Inferior parietal cortex (tissue), 1 donor: ENCODE measurements around the gene FHAD1.

Source experiments
- DNase-seq: peaks from one replicate; pipeline ENCODE4 v3.0.0-alpha.2; 2016; ENCODE audit errors: extremely low spot score

Gene FHAD1

DNA sequence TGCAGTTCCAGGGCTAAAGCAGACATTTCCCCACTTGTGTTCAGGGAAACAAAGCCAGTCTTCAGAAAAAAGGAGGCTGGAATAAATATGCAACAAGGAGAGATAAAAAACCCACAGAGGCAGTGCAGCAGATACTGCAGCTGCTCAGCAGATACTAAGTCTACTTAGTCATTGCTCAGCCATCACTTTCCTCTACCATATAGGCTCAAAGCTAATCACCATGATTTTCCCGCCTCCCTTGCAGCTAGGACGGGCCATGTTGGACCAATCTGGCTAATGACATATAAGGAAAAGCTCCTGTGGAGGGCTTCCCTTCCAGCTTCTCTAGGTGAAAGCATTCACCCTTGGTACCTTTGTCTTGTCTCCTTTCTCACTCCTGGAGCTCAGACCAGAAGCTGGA lies 152.7 kb downstream of the FHAD1 start:
- no peak for DNase-seq

DNA sequence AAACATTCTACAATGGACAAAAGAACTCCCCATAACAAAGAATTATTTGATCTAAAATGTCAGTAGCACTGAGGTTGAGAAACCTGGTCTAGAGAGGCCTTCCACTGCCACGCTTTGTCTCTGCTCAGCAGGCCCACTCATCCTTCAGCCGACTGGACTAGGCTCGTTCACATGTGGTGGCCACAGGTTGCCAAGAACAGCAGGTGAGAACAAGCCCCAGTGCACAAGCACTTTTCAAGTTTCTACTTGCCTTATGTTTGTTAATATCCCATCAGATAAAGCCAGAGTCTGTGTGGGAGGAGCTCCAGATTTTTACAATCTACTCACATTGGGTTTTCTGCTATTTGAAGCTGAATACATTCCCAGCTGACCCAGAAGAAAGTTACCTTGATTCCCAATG lies 153.6 kb downstream of the FHAD1 start:
- DNase-seq = no peak

DNA sequence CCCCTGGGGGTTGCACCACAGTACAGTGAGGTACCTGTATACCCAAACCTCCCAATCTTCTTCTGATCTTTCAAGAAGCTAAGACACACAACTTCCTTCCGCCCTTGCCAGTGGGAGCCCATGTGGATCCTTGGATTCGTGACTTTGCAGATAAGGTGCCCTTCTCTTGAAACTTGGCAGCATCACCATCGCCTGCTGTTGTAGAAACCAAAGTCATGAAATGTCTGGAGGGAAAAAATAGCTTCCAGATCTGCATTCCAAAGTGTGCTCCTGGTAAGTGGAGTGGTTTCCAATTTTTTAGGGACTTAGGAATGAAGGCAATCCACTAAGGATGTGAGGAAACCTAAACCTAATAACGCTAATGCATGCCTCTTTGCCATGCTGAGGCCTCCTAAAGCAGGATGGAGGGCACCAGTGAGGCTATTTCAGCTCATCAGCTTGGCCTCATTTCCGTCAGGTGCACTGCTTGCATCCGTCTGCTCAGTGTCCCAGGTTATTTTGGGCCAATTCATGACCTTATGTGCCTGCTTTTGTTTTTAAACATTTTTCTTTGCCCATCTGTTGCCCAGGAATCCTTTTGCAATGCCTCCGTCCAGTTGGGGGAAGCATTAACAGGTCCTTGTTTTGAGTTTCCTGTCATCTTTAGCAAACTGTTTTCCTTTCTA lies 154.5 kb downstream of the FHAD1 start:
- no peak for DNase-seq

DNA sequence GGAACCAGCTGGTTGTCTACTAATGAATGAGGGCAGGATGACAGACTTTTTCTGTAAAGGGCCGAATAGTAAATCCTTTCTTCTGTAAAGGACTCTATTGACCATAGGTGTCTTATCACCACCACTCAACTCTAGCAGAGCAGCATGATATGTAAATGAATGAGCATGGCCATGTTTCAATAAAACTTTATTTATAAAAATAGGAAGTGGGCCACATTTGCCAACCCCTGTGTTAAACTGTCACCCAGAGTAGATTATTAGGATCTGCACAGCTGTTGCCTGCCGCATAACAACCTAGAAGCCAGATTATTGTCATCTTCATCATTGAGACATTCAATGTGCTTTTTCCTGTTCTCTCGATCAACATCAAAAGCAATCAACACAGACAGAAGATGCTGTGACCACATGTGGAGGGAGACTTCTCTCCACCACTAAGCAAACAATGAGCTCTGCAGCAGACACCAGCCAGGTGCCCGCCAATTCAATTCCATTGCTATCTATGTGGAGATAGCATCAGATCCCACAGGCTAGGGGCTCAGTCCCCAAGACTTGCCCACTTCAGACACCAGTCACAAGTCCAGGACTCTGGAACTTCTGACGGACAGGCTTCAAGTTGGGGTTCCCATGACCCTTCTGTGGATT lies 155.9 kb downstream of the FHAD1 start:
- no peak for DNase-seq

DNA sequence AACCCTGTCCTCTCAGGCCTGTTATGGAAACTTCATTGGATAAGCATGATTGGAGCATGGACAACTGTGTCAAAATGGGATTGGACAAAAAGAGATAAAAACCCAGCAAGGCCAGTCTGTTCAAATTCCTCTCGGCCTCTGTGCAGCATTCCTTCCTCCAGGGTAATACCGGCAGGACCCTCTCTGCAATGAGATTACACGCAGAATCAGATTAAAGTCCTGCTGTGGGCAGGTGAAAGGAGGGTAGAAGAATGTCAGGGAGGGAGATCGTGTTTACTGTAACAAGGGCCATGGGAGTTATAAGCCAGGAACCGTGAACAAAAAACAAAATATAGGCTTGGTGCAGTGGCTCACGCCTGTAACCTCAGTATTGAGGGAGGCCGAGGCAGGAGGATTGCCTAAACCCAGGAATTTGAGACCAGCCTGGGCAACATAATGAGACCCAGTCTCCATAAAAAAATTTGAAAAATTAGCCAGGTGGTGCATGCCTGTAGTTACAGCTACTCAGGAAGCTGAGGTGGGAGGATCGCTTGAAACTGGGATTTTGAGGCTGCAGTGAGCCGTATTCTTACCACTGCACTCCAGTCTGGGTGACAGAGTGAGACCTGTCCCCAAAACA lies 157.0 kb downstream of the FHAD1 start:
- no peak for DNase-seq

DNA sequence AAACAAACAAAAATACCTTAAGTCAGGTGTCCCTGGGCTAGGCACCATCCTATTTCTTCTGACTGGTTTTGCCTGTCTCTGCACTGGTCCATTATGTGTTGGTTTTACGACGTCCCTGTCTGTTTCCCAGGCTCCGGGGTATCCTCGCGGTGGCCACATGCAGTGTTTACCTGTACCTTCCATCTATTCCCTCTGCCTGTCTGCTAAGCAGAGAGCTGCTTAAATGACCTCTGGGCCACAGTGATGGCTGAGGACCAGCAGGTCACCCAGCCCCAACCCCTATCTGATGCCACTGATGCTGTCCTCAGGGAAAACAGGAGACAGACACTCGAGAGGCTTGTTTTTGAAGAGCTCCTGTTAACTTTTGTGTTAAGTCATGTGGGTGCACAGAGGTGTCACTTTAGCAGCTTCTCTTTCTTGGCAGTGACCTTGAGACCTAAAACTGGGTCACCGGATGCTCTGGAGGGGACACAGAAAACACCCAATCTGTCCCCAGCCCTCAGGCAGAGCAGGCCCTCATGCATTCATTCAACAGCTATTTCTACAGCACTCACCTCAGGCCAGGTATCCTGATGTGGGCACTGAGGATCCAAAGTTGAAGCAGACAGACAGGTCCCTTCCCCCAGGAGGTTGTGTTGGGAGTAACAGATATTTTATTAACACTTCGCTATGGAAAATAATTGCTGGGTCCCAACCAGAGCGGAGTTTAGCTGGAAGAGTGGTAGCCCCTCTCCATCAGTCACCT lies 158.3 kb downstream of the FHAD1 start:
- no peak for DNase-seq

DNA sequence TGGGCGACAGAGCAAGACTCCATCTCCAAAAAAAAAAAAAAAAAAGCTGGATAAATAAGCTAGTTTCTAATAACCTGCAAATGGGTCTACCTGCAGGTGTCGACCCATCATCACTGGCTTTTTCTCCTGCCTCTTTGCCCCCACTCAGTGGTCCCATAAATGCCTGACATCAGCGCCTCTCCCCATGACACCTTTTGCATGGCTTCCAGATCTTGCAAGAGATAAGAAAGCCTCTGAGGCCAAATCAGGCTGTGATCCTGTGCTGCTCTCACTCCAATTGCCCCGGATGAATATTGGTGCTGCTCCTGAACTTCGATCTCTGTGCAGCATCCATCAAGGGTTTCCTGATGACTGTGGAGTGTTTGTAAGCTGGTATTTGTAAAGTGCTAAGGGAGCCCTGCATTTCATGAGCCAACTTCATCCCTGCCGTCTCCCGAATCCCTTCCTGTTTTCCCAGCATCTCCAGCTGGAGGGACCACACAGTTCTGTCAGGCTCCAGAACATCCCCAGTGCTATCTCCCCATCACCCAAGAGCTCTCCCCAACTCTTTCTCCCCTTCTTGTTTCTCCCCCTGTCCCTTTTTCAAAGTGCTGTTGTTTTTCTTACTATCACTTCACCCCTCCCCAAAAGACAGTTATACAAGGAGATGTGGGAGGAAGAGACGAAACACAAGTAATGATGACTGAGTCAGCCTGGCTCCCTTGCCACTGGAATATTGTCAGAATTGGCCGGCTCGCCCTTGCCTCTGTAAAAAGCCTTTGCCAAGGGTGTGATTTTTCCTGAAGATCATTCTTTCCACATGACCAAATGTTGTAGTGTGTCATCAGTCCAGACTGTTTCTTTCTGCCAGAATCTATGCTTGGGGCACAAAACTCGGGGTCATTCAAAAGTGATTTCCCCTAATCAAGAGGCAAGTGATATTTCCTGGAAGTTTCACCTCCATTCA lies 159.9 kb downstream of the FHAD1 start:
- DNase-seq = peak; percentile 63

DNA sequence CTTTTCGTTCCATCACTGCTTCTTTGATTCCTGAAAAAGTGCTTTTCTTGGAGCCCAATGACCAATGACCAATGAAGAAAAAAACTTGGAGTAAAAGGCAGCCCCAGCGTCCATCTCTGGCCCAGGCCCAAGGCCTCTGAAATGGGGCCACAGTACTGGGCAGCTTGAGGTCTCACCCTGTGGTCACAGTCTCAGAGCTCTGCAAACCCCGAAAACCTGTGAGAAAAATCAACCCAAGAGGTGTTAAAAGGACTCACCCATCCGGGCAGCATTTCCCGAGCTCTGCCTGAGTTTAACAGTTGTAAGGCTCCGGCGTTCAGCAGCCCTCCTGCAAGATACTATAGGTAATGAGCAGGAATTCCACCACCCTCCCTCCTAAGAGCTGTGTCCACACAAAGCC lies 160.6 kb downstream of the FHAD1 start:
- no peak for DNase-seq

DNA sequence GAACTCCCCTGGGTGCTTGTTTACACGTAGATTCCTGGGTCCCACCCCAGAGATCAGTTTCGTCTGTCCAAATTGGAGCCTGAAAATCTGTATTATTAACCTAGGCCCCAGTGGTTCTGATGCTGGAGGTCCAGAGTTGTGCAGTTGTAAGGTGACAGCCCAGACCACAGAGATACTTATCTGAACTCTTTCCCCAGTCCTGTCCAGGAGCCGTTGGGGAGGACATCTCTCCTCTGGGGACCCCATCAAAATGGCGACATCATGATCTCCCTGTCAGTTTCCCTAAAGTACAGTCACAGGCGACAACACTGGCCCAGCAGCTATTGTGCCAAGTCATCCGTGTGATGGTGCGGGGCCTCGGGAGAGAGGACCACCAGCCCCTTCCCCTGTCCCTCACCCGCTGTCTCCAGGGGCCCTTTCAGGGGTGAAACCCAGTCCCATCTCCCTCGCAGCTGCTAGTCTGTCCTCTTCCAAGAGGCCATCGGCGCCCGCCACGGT lies 161.9 kb downstream of the FHAD1 start:
- no peak for DNase-seq

DNA sequence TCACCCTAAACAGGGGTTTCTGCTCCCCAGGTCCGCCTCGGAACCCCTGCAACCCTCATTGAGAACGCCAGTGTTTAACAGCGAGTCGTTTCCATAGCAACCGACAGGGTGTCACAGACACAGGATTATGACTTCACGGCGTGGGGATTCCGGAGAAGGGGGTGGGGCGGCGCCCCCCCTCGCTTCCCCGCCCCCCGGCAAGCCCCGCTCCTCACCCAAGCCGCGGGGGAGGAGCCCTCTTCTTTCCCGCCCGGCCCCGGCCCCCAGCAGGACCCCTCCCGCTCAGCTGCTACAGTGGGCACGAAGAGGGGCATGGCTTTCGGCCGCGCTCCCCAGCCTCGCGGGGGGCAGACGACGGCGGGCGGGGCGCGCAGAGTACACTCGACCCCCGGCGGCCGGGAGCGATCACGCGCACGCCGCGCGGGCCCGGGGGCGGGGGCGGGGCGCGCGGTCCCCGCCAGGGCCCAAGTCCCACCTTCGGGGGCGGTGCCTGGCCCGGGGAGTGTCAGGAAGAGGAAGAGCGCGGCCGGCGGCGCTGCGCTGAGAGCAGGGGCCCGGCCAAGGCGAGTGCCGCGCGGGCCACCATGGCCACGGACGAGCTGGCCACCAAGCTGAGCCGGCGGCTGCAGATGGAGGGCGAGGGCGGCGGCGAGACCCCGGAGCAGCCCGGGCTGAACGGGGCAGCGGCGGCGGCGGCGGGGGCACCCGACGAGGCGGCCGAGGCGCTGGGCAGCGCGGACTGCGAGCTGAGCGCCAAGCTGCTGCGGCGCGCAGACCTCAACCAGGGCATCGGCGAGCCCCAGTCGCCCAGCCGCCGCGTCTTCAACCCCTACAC lies 162.6 kb downstream of the FHAD1 start, which contains the start of gene EFHD2:
Gene EFHD2 (plus strand): TSS at position 501 of the 835 bp plus-strand sequence. CDS start 84 bp downstream, at position 585.
- peak; percentile 63 for DNase-seq

DNA sequence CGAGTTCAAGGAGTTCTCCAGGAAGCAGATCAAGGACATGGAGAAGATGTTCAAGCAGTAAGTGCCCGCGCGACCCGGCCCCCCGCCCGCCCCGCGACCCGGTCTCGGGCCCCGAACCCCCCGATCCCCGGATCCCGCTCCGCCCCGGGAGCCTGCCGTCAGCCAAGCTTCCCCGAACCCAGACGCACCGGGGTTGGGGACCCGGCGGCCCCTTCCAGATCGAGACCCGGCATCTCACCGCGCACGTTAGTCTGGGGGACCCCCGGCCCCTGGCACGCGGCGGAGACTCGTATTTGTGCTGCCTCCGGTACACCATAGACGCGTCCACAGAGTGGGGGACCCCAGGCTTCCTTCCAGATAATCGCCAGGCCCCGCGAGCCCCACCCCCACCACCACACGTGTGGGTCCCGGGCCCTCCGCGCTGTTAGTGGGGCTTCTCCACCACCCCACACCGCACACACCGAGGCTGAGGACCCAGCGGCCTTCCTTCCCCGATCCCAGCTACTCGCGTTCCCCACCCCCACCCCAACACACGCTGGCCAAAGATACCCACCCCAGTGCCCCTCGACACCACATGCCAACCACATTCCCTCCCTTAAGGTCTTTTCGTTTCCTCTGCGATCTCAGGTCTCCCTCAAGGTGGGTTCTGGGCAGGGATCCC lies 163.3 kb downstream of the FHAD1 start:
- DNase-seq = no peak

DNA sequence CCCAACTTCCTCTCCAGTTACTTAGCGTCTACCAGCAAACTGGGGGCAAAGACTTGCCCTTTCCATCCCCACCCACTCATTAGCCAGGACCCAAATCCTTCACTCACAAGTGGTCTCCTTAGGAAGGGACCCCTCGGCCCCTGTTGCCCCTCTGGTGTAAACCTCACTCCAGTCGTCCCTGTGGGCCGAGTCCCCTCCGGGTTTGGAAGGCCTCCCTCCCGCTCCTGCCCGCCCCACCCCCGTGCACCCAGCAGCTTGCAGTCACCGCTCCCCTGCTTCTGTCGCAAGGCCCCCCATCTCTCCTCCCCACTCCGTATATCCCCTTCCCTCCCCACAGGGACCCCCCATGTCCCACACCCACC lies 163.8 kb downstream of the FHAD1 start:
- DNase-seq = no peak

DNA sequence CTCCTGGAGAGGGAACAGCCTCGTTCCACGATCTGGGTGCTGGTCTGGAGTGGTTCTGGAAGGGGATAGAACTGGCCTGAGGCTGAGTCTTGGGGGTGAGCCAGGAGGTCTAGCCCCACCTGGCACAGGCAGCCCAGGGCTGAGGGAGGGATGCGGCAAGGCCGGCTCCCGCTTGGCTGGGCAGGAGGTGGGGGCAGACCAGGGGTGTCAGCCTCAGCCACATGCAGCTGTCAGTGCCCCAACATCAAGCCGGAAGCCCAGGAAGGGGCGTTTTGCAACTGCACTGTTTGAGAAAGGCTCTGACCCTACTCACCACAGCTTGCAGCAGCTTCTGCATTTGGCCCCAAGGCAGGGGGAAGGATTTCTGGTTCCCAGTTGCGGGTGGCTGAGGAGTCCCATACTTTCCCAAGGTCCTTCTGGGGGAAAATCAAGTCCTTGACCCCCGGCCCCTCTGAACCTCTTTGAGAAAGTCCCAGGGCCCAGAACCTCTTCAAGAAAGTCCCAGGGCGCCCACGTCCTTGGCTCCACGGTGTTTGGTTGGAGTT lies 164.6 kb downstream of the FHAD1 start:
- no peak for DNase-seq

DNA sequence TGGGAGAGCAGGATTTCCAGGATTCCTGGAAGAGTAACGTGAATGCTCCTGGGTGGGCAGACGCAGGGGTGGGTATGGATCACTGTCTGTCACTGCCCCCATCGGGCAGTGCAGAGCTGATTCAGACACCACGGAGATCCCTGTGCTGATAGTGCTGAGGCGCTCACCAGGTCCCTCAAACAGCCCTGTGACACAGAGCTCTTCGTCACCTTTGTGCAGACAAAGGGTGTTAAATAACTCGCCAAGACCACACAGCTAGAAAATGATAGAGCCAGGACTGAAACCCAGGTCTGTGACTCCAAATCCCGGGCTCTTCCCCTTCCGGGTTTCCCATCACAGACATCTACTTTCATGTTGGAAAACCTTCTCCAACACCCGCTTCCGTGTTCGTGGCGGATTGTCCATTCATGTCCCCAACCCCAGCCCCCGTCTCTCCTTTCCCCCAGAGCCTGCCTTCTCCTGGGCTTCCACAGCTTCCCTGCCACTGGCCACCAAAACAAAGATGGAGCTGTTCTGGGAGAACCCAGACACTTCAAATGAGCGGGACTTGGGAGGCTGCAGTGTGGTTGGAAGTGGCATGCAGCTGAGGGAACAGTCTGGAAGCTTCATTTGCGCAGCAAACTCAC lies 165.3 kb downstream of the FHAD1 start:
- no peak for DNase-seq

DNA sequence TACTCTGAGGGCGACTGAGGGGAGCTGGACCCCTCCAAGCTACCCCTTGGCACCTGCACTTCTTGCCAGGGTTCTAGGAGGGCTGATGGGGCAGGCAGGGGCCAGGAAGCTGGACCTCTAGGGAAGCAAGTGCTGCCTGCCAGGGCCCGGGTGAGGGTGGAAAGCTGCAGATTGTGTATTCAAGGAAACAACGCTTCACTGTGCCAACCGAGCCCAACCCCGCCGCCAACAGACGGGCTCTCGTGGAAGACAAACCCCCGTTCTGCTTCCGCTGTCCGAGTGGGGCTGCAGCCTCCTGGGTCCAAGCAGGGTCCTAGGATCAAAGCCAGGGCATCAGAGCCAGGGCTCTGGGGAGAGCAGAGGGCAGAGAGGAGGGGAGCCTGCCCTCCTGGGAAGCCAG lies 165.8 kb downstream of the FHAD1 start:
- no peak for DNase-seq

DNA sequence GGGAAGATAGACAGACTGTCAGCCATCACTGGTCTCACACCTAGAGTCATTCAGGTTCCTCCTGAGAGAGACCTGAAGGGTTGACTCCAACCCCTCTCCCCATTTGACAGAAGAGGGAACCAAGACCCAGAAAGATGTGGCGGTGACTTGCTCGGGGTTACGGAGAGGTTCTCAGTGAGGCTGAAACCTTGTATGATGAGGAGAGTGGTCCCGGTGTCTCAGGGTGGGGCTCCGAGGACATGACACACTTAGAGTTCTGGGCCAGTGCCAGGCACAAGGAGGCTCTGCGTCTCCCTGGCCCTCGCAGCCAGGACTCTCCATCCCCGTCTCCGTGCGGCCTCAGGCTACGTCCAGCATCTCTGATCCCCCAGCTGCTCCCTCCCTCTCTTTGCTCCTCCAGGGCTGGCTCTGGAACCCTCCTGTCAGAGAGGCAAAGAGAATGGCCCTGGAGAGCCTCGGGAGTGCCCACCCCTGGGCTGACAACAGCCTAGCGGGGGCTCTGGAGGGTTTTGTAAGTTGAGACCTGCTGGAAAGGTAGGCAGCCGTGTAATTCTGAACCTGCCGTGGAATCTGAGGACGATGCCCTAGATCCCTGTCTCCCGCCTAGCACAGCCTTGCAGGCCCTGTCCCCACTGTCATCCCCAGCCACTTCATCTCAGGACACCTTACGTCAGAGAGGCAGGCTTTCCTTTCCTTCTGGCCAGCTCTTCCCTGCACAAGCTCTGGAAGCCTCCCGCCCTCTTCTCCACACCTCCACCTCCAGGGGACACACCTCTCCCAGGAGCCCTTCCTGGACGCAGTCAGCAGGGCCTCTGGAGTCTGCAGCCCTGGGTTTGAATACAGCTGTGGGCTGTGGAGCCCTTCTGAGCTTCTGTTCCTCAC lies 166.8 kb downstream of the FHAD1 start:
- DNase-seq = no peak

DNA sequence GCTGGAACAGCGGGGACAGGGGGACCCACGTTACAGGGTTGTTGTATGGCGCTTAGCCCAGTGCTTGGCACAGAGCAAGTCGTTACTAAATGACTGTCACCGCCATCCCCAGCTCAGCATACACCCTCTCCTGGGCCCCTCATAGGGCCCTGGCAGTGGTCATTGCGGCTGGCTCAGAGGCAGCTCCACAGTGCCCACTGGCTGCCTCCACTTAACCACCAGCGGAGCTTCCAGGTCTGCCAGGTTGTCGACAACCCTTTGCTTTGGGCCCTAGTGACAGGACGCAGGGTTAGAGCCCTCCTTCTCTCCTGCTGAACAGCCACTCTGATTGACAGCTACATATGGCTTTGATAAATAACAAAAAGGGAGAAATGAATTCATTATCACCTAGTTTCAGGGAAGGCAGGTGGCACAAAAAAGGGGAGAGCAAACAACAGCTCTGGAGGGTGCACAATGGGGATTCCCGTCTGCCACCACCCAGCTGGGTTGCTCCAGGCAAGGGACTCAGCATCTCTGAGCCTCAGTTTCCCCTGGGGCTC lies 167.5 kb downstream of the FHAD1 start:
- no peak for DNase-seq
